Bronchial epithelial cell (primary cell): ENCODE measurements around the gene PPP1R17. TPM values are rescaled to one million over a fixed set of nuclear protein-coding genes. Genes with fewer than 3 reads are reported as not detected.

ENCODE experiments used
- DNase-seq: peaks from one replicate; pipeline ENCODE4 v3.0.0-alpha.2; 2010; ENCODE audit warnings: low read depth
- FAIRE-seq: peaks from 2 replicates; lab custom pipeline; 2011; peaks lifted over from hg19 to GRCh38; lab: Jason Lieb, UNC
- H3K27me3 ChIP-seq: 2 replicates; pipeline ENCODE4 v1.5.1; 2011; ENCODE audit warnings: low read length; ENCODE audit not compliant: control insufficient read depth, insufficient read depth
- H3K36me3 ChIP-seq: 2 replicates; pipeline ENCODE4 v1.5.1; 2011; ENCODE audit warnings: low read length; ENCODE audit not compliant: control insufficient read depth, insufficient read depth
- H3K4me3 ChIP-seq: 2 replicates; pipeline ENCODE4 v1.5.1; 2011; ENCODE audit warnings: mild to moderate bottlenecking, low read depth, low read length, control low read depth
- total RNA-seq: library from RNA; depleted of rRNA; stranded (reverse); fragments of >200 nt; gene quantifications from 2 replicates; pipeline ENCODE4 v1.2.1, GENCODE V29; 2014
- TF ChIP-seq, protein P1 (sequence below): IDR thresholded peaks from 2 replicates; pipeline ENCODE4 v1.5.1; 2011; ENCODE audit warnings: mild to moderate bottlenecking, moderate library complexity, low read length, control low read depth, inconsistent platforms; ENCODE audit not compliant: insufficient read depth, severe bottlenecking

PPP1R17 gene
- total RNA-seq, 1 donor from 2014 or later = not detected

DNA sequence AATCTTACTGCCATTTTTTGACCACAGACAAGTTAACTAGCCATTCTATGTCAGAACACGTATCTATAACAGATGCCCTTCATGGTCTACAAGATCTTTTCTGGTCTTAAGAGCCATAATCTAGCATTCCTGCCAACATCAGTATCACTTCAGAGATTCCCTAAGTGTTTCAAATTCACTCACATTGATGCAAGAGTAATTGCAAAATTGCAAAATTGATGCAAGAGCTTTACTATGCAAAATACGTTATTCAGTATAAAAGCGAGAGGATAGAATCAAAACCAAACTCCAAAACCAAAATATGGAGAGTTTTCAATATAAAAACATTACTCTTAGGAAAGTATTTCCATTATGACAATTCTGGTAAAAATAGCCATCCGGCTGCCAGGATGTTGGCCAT lies 38.1 kb upstream of the PPP1R17 start:
- FAIRE-seq (no peak), DNase-seq (no peak)
- no peak overlapping the region for H3K4me3 ChIP-seq
- no peaks in the 10 kb centered on the region for H3K36me3 ChIP-seq
- H3K27me3 ChIP-seq = no peaks in the 10 kb centered on the region
- TF ChIP-seq, protein P1, sequence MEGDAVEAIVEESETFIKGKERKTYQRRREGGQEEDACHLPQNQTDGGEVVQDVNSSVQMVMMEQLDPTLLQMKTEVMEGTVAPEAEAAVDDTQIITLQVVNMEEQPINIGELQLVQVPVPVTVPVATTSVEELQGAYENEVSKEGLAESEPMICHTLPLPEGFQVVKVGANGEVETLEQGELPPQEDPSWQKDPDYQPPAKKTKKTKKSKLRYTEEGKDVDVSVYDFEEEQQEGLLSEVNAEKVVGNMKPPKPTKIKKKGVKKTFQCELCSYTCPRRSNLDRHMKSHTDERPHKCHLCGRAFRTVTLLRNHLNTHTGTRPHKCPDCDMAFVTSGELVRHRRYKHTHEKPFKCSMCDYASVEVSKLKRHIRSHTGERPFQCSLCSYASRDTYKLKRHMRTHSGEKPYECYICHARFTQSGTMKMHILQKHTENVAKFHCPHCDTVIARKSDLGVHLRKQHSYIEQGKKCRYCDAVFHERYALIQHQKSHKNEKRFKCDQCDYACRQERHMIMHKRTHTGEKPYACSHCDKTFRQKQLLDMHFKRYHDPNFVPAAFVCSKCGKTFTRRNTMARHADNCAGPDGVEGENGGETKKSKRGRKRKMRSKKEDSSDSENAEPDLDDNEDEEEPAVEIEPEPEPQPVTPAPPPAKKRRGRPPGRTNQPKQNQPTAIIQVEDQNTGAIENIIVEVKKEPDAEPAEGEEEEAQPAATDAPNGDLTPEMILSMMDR = no peak

DNA sequence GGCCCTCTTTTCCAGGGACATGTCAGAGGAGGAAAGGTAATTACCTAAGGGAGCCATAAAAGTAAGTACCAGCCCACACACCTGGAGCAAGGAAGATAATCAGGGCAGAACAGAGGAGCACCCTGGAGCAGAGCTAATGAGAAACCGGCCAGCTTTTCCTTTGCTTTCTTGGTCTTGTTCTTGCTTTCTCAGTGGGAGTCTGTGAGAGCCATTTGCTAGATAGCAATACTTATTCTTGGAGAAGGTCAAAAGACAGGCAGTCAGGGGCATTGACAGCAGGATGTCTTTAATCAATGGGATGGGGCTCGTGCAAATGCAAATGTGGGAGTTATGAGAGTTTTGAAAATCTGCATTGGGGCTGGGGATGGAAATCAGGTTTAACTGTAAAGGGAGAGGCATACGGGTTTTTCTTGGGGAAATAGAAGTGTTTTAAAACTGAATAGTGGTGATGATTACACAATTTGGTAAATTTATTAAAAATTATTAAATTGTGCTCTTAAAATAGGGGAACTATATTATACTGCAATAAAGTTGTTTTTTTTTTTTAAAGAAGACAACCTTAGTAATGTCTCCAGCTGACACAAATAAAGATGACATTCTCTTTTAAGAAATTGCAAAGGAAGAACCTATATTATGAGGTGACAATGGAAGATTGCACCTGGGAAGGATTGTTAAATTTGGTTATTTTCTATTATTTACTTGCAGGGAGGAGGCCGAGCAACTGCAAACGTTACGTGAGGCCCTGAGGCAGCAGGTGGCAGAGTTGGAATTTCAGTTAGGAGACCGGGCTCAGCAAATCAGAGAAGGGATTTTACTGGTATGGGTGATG lies 35.6 kb upstream of the PPP1R17 start:
- H3K27me3 ChIP-seq = no peaks in the 10 kb centered on the region
- no peaks in the 10 kb centered on the region for H3K36me3 ChIP-seq
- FAIRE-seq (no peak), DNase-seq (no peak)
- TF ChIP-seq, protein P1 = no peak
- H3K4me3 ChIP-seq = no peak overlapping the region

- FAIRE-seq (no peak), DNase-seq (no peak)
- no peaks in the 10 kb centered on the region for H3K36me3 ChIP-seq
- H3K27me3 ChIP-seq = no peaks in the 10 kb centered on the region
- no peak overlapping the region for H3K4me3 ChIP-seq
- TF ChIP-seq, protein P1 = no peak
Observed at GRCh38 chr7:31652063-31652326, 35.0 kb upstream of the PPP1R17 start.

DNA sequence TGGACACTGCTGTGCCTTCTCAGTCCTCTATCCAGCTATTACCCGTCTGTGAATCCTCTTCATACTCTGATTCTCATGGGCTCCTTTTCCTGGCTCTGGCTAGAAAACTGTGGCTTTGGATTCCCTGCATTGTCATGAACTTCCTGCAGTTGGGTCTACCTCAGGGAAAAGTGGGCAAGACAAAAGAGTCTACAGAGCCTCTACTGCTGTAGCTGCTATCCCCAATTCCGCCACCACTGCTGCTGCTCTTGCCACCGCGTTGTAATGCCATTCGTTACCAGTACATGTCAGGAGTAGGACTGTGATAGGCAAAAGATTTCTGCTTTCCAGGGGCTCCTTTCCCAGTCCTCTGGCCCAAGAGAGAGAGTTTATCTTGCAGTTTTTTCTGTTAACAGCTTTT lies 23.9 kb upstream of the PPP1R17 start:
- FAIRE-seq = no peak
- DNase-seq = no peak
- H3K4me3 ChIP-seq = no peak overlapping the region
- no peaks in the 10 kb centered on the region for H3K36me3 ChIP-seq
- H3K27me3 ChIP-seq = no peaks in the 10 kb centered on the region
- TF ChIP-seq, protein P1 = no peak

DNA sequence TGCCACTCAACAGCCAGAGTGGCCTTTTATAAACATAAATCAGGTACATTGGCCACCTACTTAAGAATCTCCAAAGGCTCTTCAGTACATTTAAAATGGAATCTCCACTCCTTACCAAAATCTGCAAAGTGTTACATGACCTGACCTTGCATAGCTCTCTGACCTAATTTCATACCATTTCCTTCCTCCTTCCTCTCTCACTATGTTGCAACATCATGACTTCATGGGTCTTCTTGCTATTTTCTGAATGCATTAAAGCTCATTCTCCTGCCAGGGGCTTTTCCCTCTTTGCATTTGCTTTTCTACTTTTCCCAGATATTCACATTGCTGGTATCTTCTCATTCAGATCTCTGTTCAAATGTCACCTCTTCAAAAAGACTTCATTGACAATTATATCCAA lies 22.1 kb upstream of the PPP1R17 start:
- Histone ChIP-seq H3K4me3 (no peak overlapping the region), H3K36me3 (no peaks in the 10 kb centered on the region), H3K27me3 (no peaks in the 10 kb centered on the region)
- TF ChIP-seq, protein P1 = no peak
- DNase-seq (no peak), FAIRE-seq (no peak)

- TF ChIP-seq, protein P1 = no peak
- DNase-seq (no peak), FAIRE-seq (no peak)
- H3K4me3 ChIP-seq = no peak overlapping the region
- H3K27me3 ChIP-seq = no peaks in the 10 kb centered on the region
- no peaks in the 10 kb centered on the region for H3K36me3 ChIP-seq
Observed at GRCh38 chr7:31665546-31665945, 21.5 kb upstream of the PPP1R17 start.
